Endothelial cell of umbilical vein (primary cell): ENCODE results near the gene COL5A1. TPM values are rescaled to one million over a fixed set of nuclear protein-coding genes. Genes with fewer than 3 reads are reported as not detected.

Experiments
- BruUV-seq: library from RNA; stranded (reverse); fragments of 400-500 nt; replicated peaks from 2 replicates; lab custom pipeline; 2021; lab: Mats Ljungman, UMichigan
- CTCF ChIA-PET: fragments of 300-600, 350-600 bp; sonication (Branson Sonifier 250); formaldehyde crosslinking; loops from one replicate; lab custom pipeline; 2021; ENCODE audit warnings: antibody characterized with exemption, inconsistent platforms; lab: Charles Lee
- POLR2A ChIA-PET: fragments of 300-600, 350-600 bp; sonication (Branson Sonifier 250); formaldehyde crosslinking; loops from one replicate; lab custom pipeline; 2021; ENCODE audit warnings: antibody characterized with exemption, inconsistent platforms; lab: Charles Lee
- DNase-seq: peaks from one replicate; pipeline ENCODE4 v3.0.0-alpha.2; 2011; ENCODE audit warnings: low read depth, low spot score
- FAIRE-seq: peaks from 2 replicates; lab custom pipeline; 2011; peaks lifted over from hg19 to GRCh38; lab: Jason Lieb, UNC
- H2AFZ ChIP-seq: 2 replicates; pipeline ENCODE4 v1.6.0; 2012; ENCODE audit warnings: low read depth, low read length, control low read depth, inconsistent platforms
- H3K27ac ChIP-seq: 2 replicates; pipeline ENCODE4 v1.5.1; 2011; ENCODE audit warnings: low read depth, mild to moderate bottlenecking, control low read depth, low read length, moderate library complexity; ENCODE audit not compliant: insufficient read depth
- H3K27me3 ChIP-seq, 2 experiments: 2 replicates each; pipeline versions ENCODE4 v1.6.0 to v1.6.1; 2011; ENCODE audit warnings: low read length in 2 of 2, mixed read lengths in 1 of 2; ENCODE audit not compliant: control insufficient read depth in 2 of 2, insufficient read depth in 2 of 2
- H3K36me3 ChIP-seq, 2 experiments: 2 replicates in 1 of 2; 3 replicates in 1 of 2; pipeline ENCODE4 v1.5.1; 2011; ENCODE audit warnings: low read length in 2 of 2, mild to moderate bottlenecking in 1 of 2, moderate library complexity in 1 of 2; ENCODE audit not compliant: control insufficient read depth in 2 of 2, insufficient read depth in 2 of 2; ENCODE audit errors: extremely low read depth in 1 of 2
- H3K4me1 ChIP-seq: 3 replicates; pipeline ENCODE4 v1.5.1; 2011; ENCODE audit warnings: mild to moderate bottlenecking, low read length; ENCODE audit not compliant: control insufficient read depth, insufficient read depth; ENCODE audit errors: extremely low read depth
- H3K4me2 ChIP-seq: 2 replicates; pipeline ENCODE4 v1.6.1; 2011; ENCODE audit warnings: low read length, control low read depth, mixed read lengths; ENCODE audit not compliant: insufficient read depth
- H3K4me3 ChIP-seq, 3 experiments: fragments of 200-600 bp in 1 of 3; sonication (generic), shearing (Covaris generic) in 1 of 3; replicated peaks in 1 of 3; 2 replicates each; pipeline ENCODE4 v1.5.1; 2011 to 2016; ENCODE audit warnings: control low read depth in 3 of 3, low read length in 3 of 3, mild to moderate bottlenecking in 2 of 3, inconsistent platforms in 1 of 3, low read depth in 1 of 3, moderate library complexity in 1 of 3; ENCODE audit not compliant: insufficient read depth in 1 of 3
- H3K79me2 ChIP-seq: 2 replicates; pipeline ENCODE4 v1.6.0; 2012; ENCODE audit warnings: low read length, inconsistent platforms; ENCODE audit not compliant: control insufficient read depth, insufficient read depth
- H3K9ac ChIP-seq: replicated peaks from 2 replicates; pipeline ENCODE3; 2011; ENCODE audit warnings: low read length, control low read depth; ENCODE audit not compliant: insufficient read depth; ENCODE audit errors: extremely low read depth
- H3K9me1 ChIP-seq: replicated peaks from 3 replicates; pipeline ENCODE4 v1.6.0; 2011; ENCODE audit warnings: mild to moderate bottlenecking, low read length; ENCODE audit not compliant: control insufficient read depth, insufficient read depth; ENCODE audit errors: extremely low read depth
- H3K9me3 ChIP-seq: replicated peaks from 2 replicates; pipeline ENCODE4 v1.5.1; 2012; ENCODE audit warnings: low read length, inconsistent platforms; ENCODE audit not compliant: control insufficient read depth, insufficient read depth
- H4K20me1 ChIP-seq: replicated peaks from 2 replicates; pipeline ENCODE3; 2011; ENCODE audit warnings: mild to moderate bottlenecking, low read length; ENCODE audit not compliant: control insufficient read depth, insufficient read depth; ENCODE audit errors: extremely low read depth
- EZH2 ChIP-seq: IDR thresholded peaks from 2 replicates; pipeline ENCODE4 v1.6.1; 2012; ENCODE audit warnings: borderline replicate concordance, low read depth, mild to moderate bottlenecking, moderate library complexity, low read length, inconsistent platforms; ENCODE audit not compliant: severe bottlenecking
- FOS ChIP-seq: IDR thresholded peaks from 2 replicates; pipeline ENCODE4 v1.6.1; 2011; ENCODE audit warnings: mild to moderate bottlenecking, low read length, moderate library complexity, borderline replicate concordance; ENCODE audit not compliant: insufficient read depth
- GATA2 ChIP-seq: IDR thresholded peaks from 2 replicates; pipeline ENCODE4 v1.7.0; 2011; ENCODE audit warnings: low read depth, mild to moderate bottlenecking, moderate library complexity, mixed read lengths, low read length; ENCODE audit not compliant: insufficient read length, insufficient read depth
- JUN ChIP-seq: IDR thresholded peaks from 2 replicates; pipeline ENCODE4 v1.6.1; 2011; ENCODE audit warnings: borderline replicate concordance, low read depth; ENCODE audit not compliant: insufficient read length, insufficient read depth
- MYC ChIP-seq: IDR thresholded peaks from one replicate; pipeline ENCODE4 v1.6.1; 2011; ENCODE audit warnings: mild to moderate bottlenecking, low read depth, low read length
- POLR2A ChIP-seq: IDR thresholded peaks from 2 replicates; pipeline ENCODE4 v1.6.1; 2012; ENCODE audit warnings: low read depth, mild to moderate bottlenecking, control low read depth, low read length
- POLR2AphosphoS5 ChIP-seq: IDR thresholded peaks from 2 replicates; pipeline ENCODE4 v1.6.1; 2012; ENCODE audit warnings: low read depth, mild to moderate bottlenecking, control low read depth, low read length, moderate library complexity; ENCODE audit not compliant: insufficient read depth
- dilution Hi-C: fragments of 300-500 bp; cut with MboI; formaldehyde crosslinking; loops from one replicate; pipeline ENCODE4 v1.15.0; 2019; ENCODE audit warnings: low sequenced_read_pairs; ENCODE audit not compliant: extremely low pct_ligation_motif_present
- intact Hi-C: fragments of 100-400 bp; cut with micrococcal nuclease; formaldehyde crosslinking; loops from one replicate; pipeline ENCODE4 v1.10.0; 2022
- polyA plus RNA-seq, 4 experiments: library from polyadenylated mRNA; depleted of rRNA in 3 of 4; stranded (reverse) in 3 of 4; unstranded in 1 of 4; fragments of >200 nt; gene quantifications; 2 replicates each; pipeline versions ENCODE4 v1.2.1 to v1.2.3, GENCODE V29; 2011 to 2012; ENCODE audit warnings: missing spikeins in 1 of 4
- total RNA-seq: library from RNA; stranded (reverse); gene quantifications from 2 replicates; pipeline ENCODE4 v1.2.3, GENCODE V29; 2021
- TF ChIP-seq, protein P1 (sequence below): IDR thresholded peaks from 2 replicates; pipeline ENCODE4 v1.6.1; 2011; ENCODE audit not compliant: insufficient read depth, insufficient read length
- TF ChIP-seq, protein P2 (sequence below), 2 donors: IDR thresholded peaks; 1 replicate in 1 of 2; 2 replicates in 1 of 2; pipeline ENCODE4 v1.5.1; 2011; ENCODE audit warnings: low read length in 2 of 2, mild to moderate bottlenecking in 2 of 2, moderate library complexity in 2 of 2, control low read depth in 1 of 2, inconsistent platforms in 1 of 2, low read depth in 1 of 2; ENCODE audit not compliant: insufficient read depth in 1 of 2; ENCODE audit errors: extremely low read depth in 1 of 2

COL5A1 gene
- total and polyA plus RNA-seq, 2 donors (not counting 3 experiments of a cell fraction or from before 2014, with no cell fraction given), result 97.4 to 175 TPM

DNA sequence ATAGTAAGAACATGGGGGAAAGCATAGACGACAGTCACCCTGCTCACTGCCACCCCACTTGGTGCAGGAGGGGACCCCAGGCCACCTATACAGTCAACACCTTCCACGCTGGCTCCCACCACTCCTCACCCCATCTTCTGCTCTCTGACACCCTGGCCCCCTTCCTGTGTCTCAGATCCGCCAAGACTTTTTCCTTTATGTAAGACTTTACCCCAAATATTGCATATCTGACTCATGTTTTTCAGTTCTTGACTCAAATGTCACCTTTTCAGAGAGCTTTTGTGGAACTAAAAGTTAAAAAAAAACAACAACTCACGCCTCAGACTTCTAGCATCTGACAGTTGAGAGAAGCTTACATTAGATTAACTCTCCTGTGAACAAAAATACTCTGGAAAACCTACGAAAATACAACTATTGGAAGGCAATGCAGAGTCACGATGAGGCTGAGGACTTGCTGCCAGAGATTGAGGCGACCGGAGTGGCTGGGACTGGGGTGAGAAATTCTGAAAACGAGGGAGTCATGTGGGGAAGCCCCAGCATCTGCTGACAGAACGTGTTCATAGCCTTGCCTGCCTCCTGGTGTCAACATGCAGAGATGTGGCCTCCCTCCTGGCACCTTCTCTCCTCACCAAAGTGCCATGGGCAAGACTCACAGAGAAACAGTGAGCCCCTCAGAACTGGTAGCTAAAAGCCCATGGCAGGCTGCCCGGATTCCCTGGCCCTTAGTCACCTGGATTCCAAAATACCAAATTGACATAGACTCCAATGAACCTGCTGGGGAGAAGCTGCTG is 216.6 kb downstream of the COL5A1 start:
- Histone ChIP-seq H3K27ac (no peak overlapping the region), H4K20me1 (no peaks in the 10 kb centered on the region), H3K36me3 (no peaks in the 10 kb centered on the region), H3K4me2 (no peak overlapping the region), H3K9me3 (no peaks in the 10 kb centered on the region), H3K4me3 (no peak overlapping the region), H3K9me1 (no peaks in the 10 kb centered on the region), H3K27me3 (no peaks in the 10 kb centered on the region), H3K9ac (no peak overlapping the region), H2AFZ (no peak overlapping the region), H3K79me2 (no peaks in the 10 kb centered on the region), H3K4me1 (no peaks in the 10 kb centered on the region)
- POLR2A ChIA-PET, result no interaction called here
- intact Hi-C loops (no loop called here), dilution Hi-C loops (no loop called here)
- CTCF ChIA-PET, result no interaction called here
- DNase-seq, result no peak
- no peak for FAIRE-seq
- BruUV-seq, result no TSS peak
- TF ChIP-seq POLR2A (no peak), MYC (no peak), GATA2 (no peak)

DNA sequence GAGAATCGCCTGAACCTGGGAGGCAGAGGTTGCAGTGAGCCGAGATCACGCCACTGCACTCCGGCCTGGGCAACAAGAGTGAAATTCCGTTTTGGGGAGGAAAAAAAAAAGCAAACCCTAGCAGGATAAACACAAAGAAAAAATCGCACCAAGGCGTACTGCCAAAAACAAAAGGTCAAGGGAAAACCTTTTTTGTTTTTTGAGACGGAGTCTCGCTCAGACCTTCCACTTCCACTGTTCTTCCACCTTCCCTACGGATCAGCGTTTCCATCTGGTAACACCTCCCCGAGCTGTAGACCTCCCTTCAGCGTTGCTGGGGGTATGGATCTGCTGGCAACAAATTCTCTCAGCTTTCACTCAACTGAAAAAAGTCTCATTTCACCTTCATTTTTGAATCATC is 218.9 kb downstream of the COL5A1 start:
- Histone ChIP-seq H3K4me3 (no peak overlapping the region), H3K9me1 (no peaks in the 10 kb centered on the region), H3K9me3 (no peaks in the 10 kb centered on the region), H2AFZ (no peak overlapping the region), H3K79me2 (no peaks in the 10 kb centered on the region), H4K20me1 (no peaks in the 10 kb centered on the region), H3K9ac (no peak overlapping the region), H3K4me1 (no peaks in the 10 kb centered on the region), H3K27me3 (no peaks in the 10 kb centered on the region), H3K36me3 (no peaks in the 10 kb centered on the region), H3K27ac (no peak overlapping the region), H3K4me2 (no peak overlapping the region)
- TF ChIP-seq MYC, result no peak
- no peak for TF ChIP-seq JUN
- no peak for TF ChIP-seq POLR2AphosphoS5
- no peak for TF ChIP-seq FOS
- no peak for TF ChIP-seq POLR2A
- no peak for TF ChIP-seq EZH2
- TF ChIP-seq, protein P1, sequence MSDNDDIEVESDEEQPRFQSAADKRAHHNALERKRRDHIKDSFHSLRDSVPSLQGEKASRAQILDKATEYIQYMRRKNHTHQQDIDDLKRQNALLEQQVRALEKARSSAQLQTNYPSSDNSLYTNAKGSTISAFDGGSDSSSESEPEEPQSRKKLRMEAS, result no peak
- no peak for TF ChIP-seq GATA2
- TF ChIP-seq, protein P2, sequence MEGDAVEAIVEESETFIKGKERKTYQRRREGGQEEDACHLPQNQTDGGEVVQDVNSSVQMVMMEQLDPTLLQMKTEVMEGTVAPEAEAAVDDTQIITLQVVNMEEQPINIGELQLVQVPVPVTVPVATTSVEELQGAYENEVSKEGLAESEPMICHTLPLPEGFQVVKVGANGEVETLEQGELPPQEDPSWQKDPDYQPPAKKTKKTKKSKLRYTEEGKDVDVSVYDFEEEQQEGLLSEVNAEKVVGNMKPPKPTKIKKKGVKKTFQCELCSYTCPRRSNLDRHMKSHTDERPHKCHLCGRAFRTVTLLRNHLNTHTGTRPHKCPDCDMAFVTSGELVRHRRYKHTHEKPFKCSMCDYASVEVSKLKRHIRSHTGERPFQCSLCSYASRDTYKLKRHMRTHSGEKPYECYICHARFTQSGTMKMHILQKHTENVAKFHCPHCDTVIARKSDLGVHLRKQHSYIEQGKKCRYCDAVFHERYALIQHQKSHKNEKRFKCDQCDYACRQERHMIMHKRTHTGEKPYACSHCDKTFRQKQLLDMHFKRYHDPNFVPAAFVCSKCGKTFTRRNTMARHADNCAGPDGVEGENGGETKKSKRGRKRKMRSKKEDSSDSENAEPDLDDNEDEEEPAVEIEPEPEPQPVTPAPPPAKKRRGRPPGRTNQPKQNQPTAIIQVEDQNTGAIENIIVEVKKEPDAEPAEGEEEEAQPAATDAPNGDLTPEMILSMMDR (IDR thresholded peaks at IDR 0.05; ENCODE audit: extremely low read depth in 1 of 2, insufficient read depth in 1 of 2, low read depth in 1 of 2, low read length in 2 of 2), result no peak
- dilution Hi-C loops (no loop called here), intact Hi-C loops (no loop called here)
- POLR2A ChIA-PET, result interaction anchor here (0.7 kb wide), 1 partner anchor 1379 kb away, joined by 3 read pairs; no protein-coding TSS in a partner anchor
- no peak for DNase-seq
- no TSS peak for BruUV-seq
- CTCF ChIA-PET, result no interaction called here
- FAIRE-seq, result no peak
